Epithelial cell of proximal tubule (primary cell): ENCODE measurements around the gene TRIM46. TPM values are rescaled to one million over a fixed set of nuclear protein-coding genes. Genes with fewer than 3 reads are reported as not detected.

ENCODE experiments used
- DNase-seq: peaks from one replicate; pipeline ENCODE4 v3.0.0-alpha.2; 2011; ENCODE audit warnings: low read depth
- H3K4me3 ChIP-seq: 2 replicates; pipeline ENCODE4 v1.5.1; 2011; ENCODE audit warnings: low read depth, mild to moderate bottlenecking, low read length
- CTCF ChIP-seq: conservative IDR thresholded peaks from 2 replicates; pipeline ENCODE4 v1.5.1; 2012; ENCODE audit warnings: low read depth, mild to moderate bottlenecking, low read length
- total RNA-seq: library from RNA; depleted of rRNA; stranded (reverse); fragments of >200 nt; gene quantifications from 2 replicates; pipeline ENCODE4 v1.2.3, GENCODE V29; 2015

TRIM46 gene
- total RNA-seq, 1 donor from 2014 or later = 9.4 TPM

DNA sequence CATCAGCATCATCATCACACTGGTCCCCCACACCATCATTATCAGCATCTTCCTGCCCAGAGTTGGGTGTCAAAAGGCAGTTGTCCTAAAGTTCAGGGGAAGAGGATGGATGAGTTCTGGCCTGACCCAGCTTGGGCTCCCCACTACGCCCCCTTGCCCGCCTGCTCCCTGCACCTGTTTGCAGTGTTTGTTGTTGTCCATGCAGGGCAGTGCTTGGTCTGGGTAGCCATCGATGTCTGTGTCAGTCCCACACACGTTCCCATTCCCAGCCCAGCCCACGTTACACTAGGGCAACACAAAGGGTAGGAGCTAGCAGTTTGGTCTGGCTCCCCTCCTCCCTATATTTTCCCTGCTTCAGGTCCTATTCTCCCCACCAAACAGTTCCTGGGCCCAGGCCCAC, 27.3 kb downstream of the TRIM46 start:
- DNase-seq = no peak
- no peak overlapping the region for H3K4me3 ChIP-seq
- no peak for TF ChIP-seq CTCF

DNA sequence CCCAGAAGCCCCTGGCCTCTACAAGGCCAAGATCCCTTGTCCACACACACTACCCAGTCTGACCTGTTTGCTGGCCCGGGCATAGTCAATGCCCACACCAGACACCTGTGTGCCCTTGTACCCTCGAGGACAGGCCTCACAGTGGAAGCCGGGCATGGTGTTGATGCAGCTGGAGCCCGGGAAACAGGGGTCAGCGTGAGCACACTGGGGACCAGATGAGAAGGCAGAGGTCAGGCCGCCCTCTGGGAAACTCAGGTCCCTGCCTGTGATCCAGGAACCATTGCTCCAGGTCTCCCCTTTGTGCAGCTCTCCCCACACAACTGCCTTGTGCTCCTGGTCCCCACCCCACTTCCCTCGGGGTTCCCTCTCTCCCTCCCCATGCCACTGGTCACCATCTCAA, 28.5 kb downstream of the TRIM46 start:
- no peak for DNase-seq
- no peak for TF ChIP-seq CTCF
- H3K4me3 ChIP-seq = no peak overlapping the region

DNA sequence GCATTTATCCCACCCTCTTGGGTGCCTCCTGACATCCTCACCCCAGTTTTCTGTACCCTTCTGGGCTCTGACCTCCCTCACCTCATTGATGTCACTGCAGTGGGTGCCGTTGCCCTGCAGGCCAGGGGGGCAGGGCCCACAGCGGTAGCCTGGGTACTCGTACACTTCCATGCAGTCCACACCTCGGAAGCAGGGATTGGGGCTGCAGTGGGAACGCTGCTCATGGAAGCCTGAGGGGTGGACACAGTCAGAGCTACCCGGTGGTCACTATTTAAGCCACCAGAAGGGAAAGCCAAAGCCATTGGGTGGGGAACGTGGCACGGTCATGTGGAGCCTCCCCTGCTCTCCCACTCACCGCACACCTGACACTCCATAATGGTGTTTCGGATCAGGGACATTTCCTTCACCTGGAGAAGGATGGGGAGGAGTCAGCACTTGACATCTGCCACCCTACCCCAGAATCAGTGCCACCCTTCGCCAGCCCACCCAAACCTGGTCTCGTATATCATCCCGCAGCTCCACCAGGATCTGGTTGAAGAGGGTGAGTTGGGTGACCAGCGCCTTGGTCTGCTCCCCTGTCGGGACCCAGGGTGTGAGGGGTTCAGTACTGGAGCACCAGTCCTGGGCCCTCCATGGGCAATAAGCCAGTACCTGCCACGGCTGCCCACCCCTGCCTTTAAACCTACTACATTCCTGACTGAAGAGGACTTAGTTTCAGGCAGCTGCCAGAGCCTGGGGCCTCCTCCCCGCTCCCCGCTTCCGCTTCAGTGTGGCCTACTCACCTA, 29.3 kb downstream of the TRIM46 start:
- TF ChIP-seq CTCF = no peak
- H3K4me3 ChIP-seq = no peak overlapping the region
- DNase-seq = no peak

DNA sequence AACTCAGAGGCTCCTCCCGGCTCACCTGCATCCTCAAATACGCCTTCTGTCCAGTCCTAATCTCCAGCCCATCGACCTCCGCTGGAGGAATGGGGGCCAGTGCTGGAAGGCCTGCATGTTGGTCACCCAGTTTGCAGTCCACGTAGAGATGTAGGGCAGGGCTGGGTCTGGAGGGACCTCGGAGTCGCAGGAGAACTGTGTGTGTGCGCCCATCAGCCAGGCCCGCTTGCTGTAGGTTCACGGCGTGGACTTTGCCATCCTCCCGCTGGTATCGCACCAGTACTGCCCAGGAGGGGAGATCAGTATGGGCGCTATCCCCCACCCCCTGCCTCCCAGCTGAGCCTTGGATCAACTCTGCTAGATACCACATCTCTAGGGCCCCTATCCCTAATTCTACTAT, 31.4 kb downstream of the TRIM46 start:
- TF ChIP-seq CTCF = no peak
- no peak overlapping the region for H3K4me3 ChIP-seq
- DNase-seq = no peak

DNA sequence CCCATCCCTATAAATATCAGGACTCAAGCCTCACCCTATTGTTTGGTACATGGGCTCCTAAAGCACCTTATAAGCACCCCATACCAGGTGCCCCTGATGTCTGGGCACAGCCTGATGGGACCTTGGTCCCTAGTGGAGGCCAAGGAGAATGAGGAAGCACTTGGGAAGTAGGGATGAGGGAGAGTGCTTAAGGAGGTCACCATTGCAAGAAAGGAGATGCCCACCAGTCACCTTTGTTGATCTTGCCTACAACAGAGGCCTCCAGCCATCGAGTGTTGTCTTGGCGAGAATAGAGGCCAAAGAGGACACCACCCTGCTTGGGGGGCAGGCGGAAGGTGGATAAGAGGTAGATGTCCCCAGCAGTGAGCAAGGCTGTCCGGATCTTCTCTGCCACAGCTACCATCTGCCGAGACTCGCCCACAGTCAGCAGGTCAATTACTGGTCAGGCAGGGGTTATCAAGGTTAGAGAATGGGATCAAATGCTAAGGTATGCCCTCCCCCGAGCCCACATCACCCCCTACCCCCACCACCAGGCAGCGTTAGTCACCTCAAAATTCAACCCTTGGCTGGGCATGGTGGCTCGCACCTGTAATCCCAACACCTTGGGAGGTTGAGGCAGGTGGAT, 32.4 kb downstream of the TRIM46 start:
- no peak overlapping the region for H3K4me3 ChIP-seq
- no peak for DNase-seq
- TF ChIP-seq CTCF = no peak

- DNase-seq = no peak
- peak overlapping the region; percentile 100 for H3K4me3 ChIP-seq
Measured at GRCh38 chr1:155206891-155207805, 33.5 kb downstream of the TRIM46 start.

More at GRCh38 chr1:155206891-155207805, 33.5 kb downstream of the TRIM46 start:
- peak; percentile 95 for TF ChIP-seq CTCF
